ENCODE data around the gene ST3GAL5.

ST3GAL5 gene

GRCh38 chr2:85787282-85787980 is 101.4 kb downstream of the ST3GAL5 start:
- DNase-seq: no peak
